B cell (primary cell): Measurements from ENCODE around the gene ZNF277.

Experiments used
- CTCF ChIP-seq: fragments of 200-600 bp; IDR thresholded peaks from one replicate; pipeline ENCODE4 v1.8.0; 2022; ENCODE audit warnings: antibody characterized with exemption, mild to moderate bottlenecking
- EZH2 ChIP-seq: IDR thresholded peaks from 2 replicates; pipeline ENCODE4 v1.6.1; 2012; ENCODE audit warnings: borderline replicate concordance, low read depth, mild to moderate bottlenecking, moderate library complexity, low read length; ENCODE audit not compliant: insufficient read depth, poor library complexity, severe bottlenecking

- no peak for TF ChIP-seq CTCF
- no peak for TF ChIP-seq EZH2
These were observed 56.5 kb downstream of the ZNF277 start for GRCh38 chr7:112262855-112263487.
